Uterus (tissue), 4 donors: Measurements from ENCODE around the gene LYZL2. TPM values are rescaled to one million over a fixed set of nuclear protein-coding genes. Genes with fewer than 3 reads are reported as not detected.

ENCODE experiments used
- DNase-seq, 2 donors: peaks; one replicate each; pipeline ENCODE4 v3.0.0-alpha.2; 2019 to 2020
- H3K27ac ChIP-seq, 2 donors: fragments of 200-600 bp; sonication (generic); 1 replicate in 1 of 2; 2 replicates in 1 of 2; pipeline ENCODE4 v1.5.1; 2016 to 2018
- H3K27me3 ChIP-seq, 2 donors: fragments of 200-600 bp; sonication (generic); one replicate each; pipeline ENCODE4 v1.5.1; 2018 to 2019; ENCODE audit warnings: control low read depth in 1 of 2
- H3K36me3 ChIP-seq, 2 donors: fragments of 200-600 bp; sonication (generic); one replicate each; pipeline ENCODE4 v1.5.1; 2019; ENCODE audit warnings: control low read depth in 1 of 2
- H3K4me1 ChIP-seq, 2 donors: fragments of 200-600 bp; sonication (generic); one replicate each; pipeline ENCODE4 v1.5.1; 2018 to 2019; ENCODE audit warnings: control low read depth in 1 of 2
- H3K4me3 ChIP-seq, 2 donors: fragments of 200-600 bp; sonication (generic); 1 replicate in 1 of 2; 2 replicates in 1 of 2; pipeline ENCODE4 v1.5.1; 2018 to 2019; ENCODE audit warnings: mild to moderate bottlenecking in 1 of 2
- H3K9me3 ChIP-seq, 2 donors: fragments of 200-600 bp; sonication (generic); one replicate each; pipeline ENCODE4 v1.5.1; 2019; ENCODE audit warnings: control low read depth in 1 of 2
- CTCF ChIP-seq, 4 experiments: fragments of 200-600 bp in 2 of 4; fragments of 450-650 bp in 2 of 4; sonication (generic) in 2 of 4; IDR thresholded peaks; one replicate each; pipeline ENCODE4 v1.5.1; 2016 to 2019; ENCODE audit warnings: antibody characterized with exemption in 4 of 4, mild to moderate bottlenecking in 2 of 4, moderate library complexity in 1 of 4
- POLR2A ChIP-seq, 2 donors: fragments of 450-650 bp; IDR thresholded peaks; one replicate each; pipeline ENCODE4 v1.6.1; 2016; ENCODE audit warnings: antibody characterized with exemption in 2 of 2, mild to moderate bottlenecking in 1 of 2, moderate library complexity in 1 of 2
- intact Hi-C: fragments of 100-400 bp; cut with DNase I; formaldehyde crosslinking; loops from one replicate; pipeline ENCODE4 v1.15.1; 2023; ENCODE audit warnings: low total_unique reads
- total RNA-seq, 4 donors: library from RNA; depleted of rRNA in 3 of 4; stranded (reverse); fragments of >200 nt in 3 of 4; gene quantifications; one replicate each; pipeline versions ENCODE4 v1.1.0 to v1.2.4, GENCODE V29; 2014 to 2023
- donor health status: DM: yes; HTN: yes; CAD: no.

LYZL2 gene
- total RNA-seq, 4 donors from 2014 or later: not detected

DNA sequence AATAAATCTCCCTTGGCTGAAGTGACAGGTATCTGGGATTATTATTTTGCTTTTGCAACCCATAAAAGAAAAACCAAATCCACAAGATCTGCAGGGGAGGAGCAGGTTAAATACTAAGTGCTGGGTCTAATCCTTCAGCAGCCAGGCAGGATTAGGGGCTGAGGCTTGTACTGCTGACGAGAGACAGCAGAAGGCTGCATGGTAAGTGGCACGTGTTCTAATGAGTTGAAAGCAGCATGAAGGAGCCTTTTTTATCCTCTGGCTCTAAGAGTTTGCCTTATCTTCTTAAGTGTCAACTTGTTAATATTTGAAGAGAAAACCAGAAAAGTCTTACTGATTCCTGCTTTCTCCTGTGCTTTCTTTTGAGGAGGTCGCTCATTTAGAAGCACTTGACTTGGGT lies 50.0 kb downstream of the LYZL2 start:
- no peak for DNase-seq
- H3K36me3 ChIP-seq: no peaks in the 10 kb centered on the region
- no peak overlapping the region for H3K4me3 ChIP-seq
- H3K27ac ChIP-seq: no peak overlapping the region
- TF ChIP-seq POLR2A (IDR thresholded peaks at IDR 0.05) (no peak), CTCF (IDR thresholded peaks at IDR 0.05) (no peak)
- no peaks in the 10 kb centered on the region for H3K9me3 ChIP-seq
- no peaks in the 10 kb centered on the region for H3K27me3 ChIP-seq
- no peaks in the 10 kb centered on the region for H3K4me1 ChIP-seq
- intact Hi-C loops: no loop called here

- DNase-seq: no peak
- Histone ChIP-seq H3K9me3 (no peaks in the 10 kb centered on the region), H3K4me3 (no peak overlapping the region), H3K27ac (no peak overlapping the region), H3K36me3 (no peaks in the 10 kb centered on the region), H3K27me3 (no peaks in the 10 kb centered on the region), H3K4me1 (no peaks in the 10 kb centered on the region)
- no peak for TF ChIP-seq POLR2A (IDR thresholded peaks at IDR 0.05)
- no peak for TF ChIP-seq CTCF (IDR thresholded peaks at IDR 0.05)
- intact Hi-C loops: no loop called here
Measured at GRCh38 chr10:30577048-30577447, 52.5 kb downstream of the LYZL2 start.

DNA sequence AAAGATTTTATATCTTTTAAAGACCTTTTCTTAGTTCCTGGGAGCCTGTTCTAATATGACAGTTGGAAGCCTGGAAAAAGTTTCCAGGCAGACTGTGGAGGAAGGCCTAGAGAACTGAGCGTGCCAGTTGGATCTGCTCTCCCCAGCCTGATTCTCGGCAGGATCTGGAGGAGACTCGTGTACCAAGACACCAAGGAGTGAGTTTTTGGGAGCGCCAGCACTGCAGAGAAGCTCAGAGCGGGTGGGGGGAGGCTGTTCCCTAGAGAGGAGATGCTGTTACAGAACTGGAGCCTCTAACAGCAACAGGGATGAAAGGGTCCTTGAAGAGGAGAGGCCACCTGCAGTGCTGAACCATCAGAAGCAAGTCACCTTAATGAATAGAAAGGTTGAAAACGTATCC lies 52.9 kb downstream of the LYZL2 start:
- H3K27ac ChIP-seq: no peak overlapping the region
- H3K9me3 ChIP-seq: no peaks in the 10 kb centered on the region
- H3K4me3 ChIP-seq: no peak overlapping the region
- no peaks in the 10 kb centered on the region for H3K4me1 ChIP-seq
- intact Hi-C loops: no loop called here
- DNase-seq: no peak
- H3K27me3 ChIP-seq: no peaks in the 10 kb centered on the region
- TF ChIP-seq POLR2A (IDR thresholded peaks at IDR 0.05): no peak
- TF ChIP-seq CTCF (IDR thresholded peaks at IDR 0.05): no peak
- no peaks in the 10 kb centered on the region for H3K36me3 ChIP-seq

DNA sequence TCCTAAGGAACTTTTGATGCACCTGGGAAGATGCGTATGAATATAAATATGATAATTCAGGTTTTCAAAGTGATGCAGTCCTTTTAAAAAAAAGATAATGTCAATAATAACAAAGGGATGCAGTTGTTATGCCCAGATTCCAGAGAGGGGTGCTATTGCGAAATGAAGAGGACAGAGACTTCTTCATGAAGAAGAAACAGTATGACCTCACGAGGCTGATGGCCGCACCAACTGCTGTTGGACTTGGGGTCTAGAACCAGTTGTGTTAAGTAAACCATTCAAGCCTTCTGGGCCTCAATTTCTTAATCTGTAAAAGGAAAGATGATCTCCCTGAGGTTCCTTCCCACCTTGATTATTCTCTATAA lies 55.1 kb downstream of the LYZL2 start:
- intact Hi-C loops: no loop called here
- Histone ChIP-seq H3K36me3 (no peaks in the 10 kb centered on the region), H3K4me1 (no peaks in the 10 kb centered on the region), H3K27ac (no peak overlapping the region), H3K4me3 (no peak overlapping the region), H3K27me3 (no peaks in the 10 kb centered on the region), H3K9me3 (no peaks in the 10 kb centered on the region)
- DNase-seq: no peak
- TF ChIP-seq CTCF (IDR thresholded peaks at IDR 0.05) (no peak), POLR2A (IDR thresholded peaks at IDR 0.05) (no peak)

DNA sequence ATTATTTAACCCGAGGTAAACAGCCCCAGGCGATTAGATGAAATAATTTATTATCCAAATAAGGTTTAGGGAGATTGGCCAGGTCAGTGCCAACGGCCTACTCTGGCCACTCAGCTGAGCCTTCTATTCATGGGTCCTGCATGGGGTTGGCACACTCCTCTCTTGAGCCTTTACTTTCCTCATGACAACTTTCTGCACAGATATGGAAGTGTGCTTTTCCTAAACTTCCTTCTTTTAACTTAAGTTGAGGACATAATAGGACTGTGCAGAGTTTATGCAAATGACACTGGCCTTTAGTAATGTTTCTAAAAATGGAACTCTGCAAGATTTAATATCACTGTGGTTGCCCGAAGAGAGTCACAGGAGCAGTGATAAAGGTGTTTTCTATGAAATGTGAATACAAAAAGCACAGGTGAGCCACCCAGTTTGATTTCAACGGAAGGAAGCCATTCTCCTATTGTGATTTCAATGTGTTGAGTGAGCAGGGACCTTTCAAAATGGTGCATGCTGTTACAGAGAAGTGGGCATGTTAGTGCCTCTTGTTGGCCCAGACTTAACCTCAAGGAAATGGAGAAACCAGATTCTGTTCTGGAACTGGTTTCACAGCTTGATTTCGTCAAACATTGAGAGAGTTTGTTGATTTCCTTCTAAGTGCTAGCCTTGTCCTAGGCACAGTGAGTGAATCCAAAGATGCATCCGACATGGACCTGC lies 55.7 kb downstream of the LYZL2 start:
- no peaks in the 10 kb centered on the region for H3K9me3 ChIP-seq
- H3K4me1 ChIP-seq: no peaks in the 10 kb centered on the region
- DNase-seq: no peak
- no peak for TF ChIP-seq POLR2A (IDR thresholded peaks at IDR 0.05)
- TF ChIP-seq CTCF (IDR thresholded peaks at IDR 0.05): no peak
- H3K27ac ChIP-seq: no peak overlapping the region
- intact Hi-C loops: no loop called here
- no peaks in the 10 kb centered on the region for H3K27me3 ChIP-seq
- no peaks in the 10 kb centered on the region for H3K36me3 ChIP-seq
- H3K4me3 ChIP-seq: no peak overlapping the region
